A549 treated with ZK216348 at 1 μM for 4 hours (cell line): ENCODE results near the gene QPRT. TPM values are rescaled to one million over a fixed set of nuclear protein-coding genes. Genes with fewer than 3 reads are reported as not detected.

Experiments used
- total RNA-seq: library from RNA; stranded (reverse); fragments of 200-300 nt; extraction: Qiagen RNA extraction; gene quantifications from 5 replicates; pipeline ENCODE4 v1.2.3, GENCODE V29; 2022; ENCODE audit warnings: low read depth

Gene QPRT
- total RNA-seq = 0.31 to 1.1 TPM (median 0.87 TPM) in 5 replicates

GRCh38 chr16:29678691-29679267 lies at the start of gene QPRT:
QPRT (plus strand) TSS chr16:29679180; CDS start chr16:29679198, 18 bp downstream.

GRCh38 chr16:29663016-29663806 lies 15.8 kb upstream of the QPRT start, which contains the start of gene SPN:
SPN (plus strand) TSS chr16:29663247; CDS start chr16:29663729, 482 bp downstream.

GRCh38 chr16:29745853-29746345 lies 66.9 kb downstream of the QPRT start, which contains the start of gene C16orf54:
C16orf54 (minus strand) TSS chr16:29745990; CDS start chr16:29744951, 1,039 bp downstream.

Other genes starting within 250 kb of the QPRT start
- 9.9 to 29.1 TPM (median 29.0 TPM) in 5 replicates for gene BOLA2, start 224.8 kb upstream of the QPRT start, total RNA-seq
- gene SLX1B, start 224.6 kb upstream of the QPRT start, total RNA-seq = 64.5 to 95.7 TPM (median 78.3 TPM) in 5 replicates
- gene SULT1A4, start 219.3 kb upstream of the QPRT start, total RNA-seq = 24.2 to 43.1 TPM (median 28.8 TPM) in 5 replicates
- 26.9 to 43.7 TPM (median 34.9 TPM) in 5 replicates for gene NPIPB12, start 172.8 kb upstream of the QPRT start, total RNA-seq
- gene SPN, start 15.9 kb upstream of the QPRT start, total RNA-seq = 0.08 TPM in 1 of 5 replicates, not detected in the others
- gene C16orf54, start 66.8 kb downstream of the QPRT start, total RNA-seq = not detected in 5 replicates
- not detected in 5 replicates for gene ZG16, start 99.1 kb downstream of the QPRT start, total RNA-seq
- gene KIF22, start 111.6 kb downstream of the QPRT start, total RNA-seq = 73.9 to 96.4 TPM (median 95.6 TPM) in 5 replicates
- gene MAZ, start 127.3 kb downstream of the QPRT start, total RNA-seq = 140 to 181 TPM (median 172 TPM) in 5 replicates
- gene PRRT2, start 133.0 kb downstream of the QPRT start, total RNA-seq = 0.27 to 0.52 TPM (median 0.33 TPM) in 5 replicates
- 35.0 to 50.8 TPM (median 46.6 TPM) in 5 replicates for gene PAGR1, start 137.0 kb downstream of the QPRT start, total RNA-seq
- 99.3 to 146 TPM (median 135 TPM) in 5 replicates for gene MVP, start 141.3 kb downstream of the QPRT start, total RNA-seq
- gene CDIPT, start 184.0 kb downstream of the QPRT start, total RNA-seq = 47.4 to 106 TPM (median 95.8 TPM) in 5 replicates
- gene SEZ6L2, start 220.4 kb downstream of the QPRT start, total RNA-seq = 11.0 to 24.3 TPM (median 19.9 TPM) in 5 replicates
- gene ASPHD1, start 221.3 kb downstream of the QPRT start, total RNA-seq = 12.4 to 27.0 TPM (median 23.7 TPM) in 5 replicates
- 9.3 to 20.1 TPM (median 15.0 TPM) in 5 replicates for gene KCTD13, start 247.0 kb downstream of the QPRT start, total RNA-seq